ENCODE results near the gene CYP39A1. TPM values are rescaled to one million over a fixed set of nuclear protein-coding genes. Genes with fewer than 3 reads are reported as not detected.

CYP39A1 gene
- total and polyA plus RNA-seq, 2 donors (not counting 1 experiment from before 2014, with no cell fraction given) = not detected

- CTCF ChIA-PET = no interaction called here
- Histone ChIP-seq H3K9me3 (ENCODE audit: control extremely low read depth in 1 of 3, control insufficient read depth in 2 of 3, insufficient read depth in 1 of 3, low read length in 2 of 3) (peaks cover 0 to 17% (median 0%) of the 10 kb centered on the region in 3 donors), H2AFZ (ENCODE audit: insufficient read depth, low read depth, low read length, poor library complexity, severe bottlenecking) (no peak overlapping the region), H3K4me1 (ENCODE audit: control insufficient read depth in 2 of 2, insufficient read depth in 2 of 2, low read length in 2 of 2) (no peaks in the 10 kb centered on the region), H3K79me2 (ENCODE audit: control insufficient read depth, insufficient read depth, low read length) (no peaks in the 10 kb centered on the region), H3K27ac (ENCODE audit: low read length in 2 of 2) (no peak overlapping the region), H3K27me3 (replicated peaks in 1 of 4; ENCODE audit: control extremely low read depth in 1 of 4, control insufficient read depth in 3 of 4, insufficient read depth in 4 of 4, low read length in 3 of 4) (no peaks in the 10 kb centered on the region), H3K9ac (ENCODE audit: low read length) (no peak overlapping the region), H3K4me3 (ENCODE audit: control extremely low read depth in 1 of 5, extremely low read depth in 1 of 5, insufficient read depth in 1 of 5, low read depth in 2 of 5, low read length in 4 of 5) (no peak overlapping the region), H3K36me3 (replicated peaks in 1 of 2; ENCODE audit: control extremely low read depth in 1 of 2, control insufficient read depth in 1 of 2, extremely low read depth in 1 of 2, insufficient read depth in 2 of 2, low read length in 1 of 2) (no peaks in the 10 kb centered on the region), H4K20me1 (ENCODE audit: control insufficient read depth, insufficient read depth, low read length, poor library complexity, severe bottlenecking) (no peaks in the 10 kb centered on the region), H3K4me2 (replicated peaks; ENCODE audit: low read depth, low read length, poor library complexity, severe bottlenecking) (no peak overlapping the region)
- Mint-ChIP-seq H3K27ac (no peak overlapping the region), H3K9me3 (ENCODE audit: insufficient read depth) (no peaks in the 10 kb centered on the region), H3K4me3 (no peak overlapping the region), H3K4me1 (no peaks in the 10 kb centered on the region), H3K27me3 (peaks cover 4% of the 10 kb centered on the region)
- 95% methylated on average over 85 of the region's 85 CpGs for WGBS (ENCODE audit: insufficient coverage)
- POLR2A ChIA-PET = no interaction called here
- peak; percentile 9 for DNase-seq
- no peak for ATAC-seq (ENCODE audit: low read depth)
- intact Hi-C loops (cut with micrococcal nuclease) = no loop called here
- TF ChIP-seq, protein P1, sequence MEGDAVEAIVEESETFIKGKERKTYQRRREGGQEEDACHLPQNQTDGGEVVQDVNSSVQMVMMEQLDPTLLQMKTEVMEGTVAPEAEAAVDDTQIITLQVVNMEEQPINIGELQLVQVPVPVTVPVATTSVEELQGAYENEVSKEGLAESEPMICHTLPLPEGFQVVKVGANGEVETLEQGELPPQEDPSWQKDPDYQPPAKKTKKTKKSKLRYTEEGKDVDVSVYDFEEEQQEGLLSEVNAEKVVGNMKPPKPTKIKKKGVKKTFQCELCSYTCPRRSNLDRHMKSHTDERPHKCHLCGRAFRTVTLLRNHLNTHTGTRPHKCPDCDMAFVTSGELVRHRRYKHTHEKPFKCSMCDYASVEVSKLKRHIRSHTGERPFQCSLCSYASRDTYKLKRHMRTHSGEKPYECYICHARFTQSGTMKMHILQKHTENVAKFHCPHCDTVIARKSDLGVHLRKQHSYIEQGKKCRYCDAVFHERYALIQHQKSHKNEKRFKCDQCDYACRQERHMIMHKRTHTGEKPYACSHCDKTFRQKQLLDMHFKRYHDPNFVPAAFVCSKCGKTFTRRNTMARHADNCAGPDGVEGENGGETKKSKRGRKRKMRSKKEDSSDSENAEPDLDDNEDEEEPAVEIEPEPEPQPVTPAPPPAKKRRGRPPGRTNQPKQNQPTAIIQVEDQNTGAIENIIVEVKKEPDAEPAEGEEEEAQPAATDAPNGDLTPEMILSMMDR (IDR thresholded peaks at IDR 0.05) = no peak
- TF ChIP-seq EZH2 (IDR thresholded peaks at IDR 0.05; ENCODE audit: borderline replicate concordance, insufficient read depth, low read depth, low read length, poor library complexity, severe bottlenecking) = no peak
Measured at GRCh38 chr6:46688117-46688965, 35.7 kb upstream of the CYP39A1 start.

DNA sequence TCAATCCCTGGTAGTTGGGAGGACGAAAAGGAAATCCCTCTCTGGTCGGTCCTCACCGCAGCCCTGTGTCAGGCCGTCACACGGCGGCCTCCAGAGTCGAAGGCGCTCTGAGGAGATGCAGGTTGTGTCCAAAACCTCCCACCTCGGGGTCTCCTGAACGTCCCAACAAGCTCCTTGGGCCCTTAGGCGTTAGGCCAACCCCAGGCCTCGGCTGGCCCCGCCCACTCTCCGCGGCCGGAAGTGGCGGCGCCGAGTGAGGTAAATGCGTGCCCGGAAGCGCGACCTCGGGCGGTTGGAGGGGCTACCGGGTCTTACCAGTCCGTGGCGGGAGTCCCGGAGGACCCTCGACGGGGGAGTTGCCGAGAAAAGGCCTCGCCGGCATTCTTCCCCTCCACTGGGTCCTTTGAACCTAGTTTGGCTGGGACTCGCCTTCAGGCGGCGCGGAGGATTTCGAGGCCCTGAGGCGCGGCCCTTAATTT, 35.0 kb upstream of the CYP39A1 start, which contains the start of gene TDRD6:
Gene TDRD6, plus strand, starts transcription at position 267 of the 479 bp plus-strand sequence. CDS start 244 bp downstream, outside the sequence.
- no peak within 1 kb of the TSS for H3K4me3 ChIP-seq (ENCODE audit: control extremely low read depth in 1 of 5, extremely low read depth in 1 of 5, insufficient read depth in 1 of 5, low read depth in 2 of 5, low read length in 4 of 5)
- ATAC-seq (ENCODE audit: low read depth) = no peak
- H3K9ac ChIP-seq (ENCODE audit: low read length) = no peak within 1 kb of the TSS
- H3K4me1 ChIP-seq (ENCODE audit: control insufficient read depth in 2 of 2, insufficient read depth in 2 of 2, low read length in 2 of 2) = no peaks in the 10 kb centered on the region
- peaks cover 4% of the 10 kb centered on the region for H3K27me3 Mint-ChIP-seq
- intact Hi-C loops (cut with micrococcal nuclease) = no loop called here
- no peaks in the 10 kb centered on the region for H4K20me1 ChIP-seq (ENCODE audit: control insufficient read depth, insufficient read depth, low read length, poor library complexity, severe bottlenecking)
- no peak within 1 kb of the TSS for H3K27ac Mint-ChIP-seq
- WGBS (ENCODE audit: insufficient coverage) = 95% methylated on average over 41 of the region's 41 CpGs
- peak; percentile 2 for DNase-seq
- ChIA-PET POLR2A (no interaction called here), CTCF (no interaction called here)
- no peak within 1 kb of the TSS for H3K27ac ChIP-seq (ENCODE audit: low read length in 2 of 2)
- H2AFZ ChIP-seq (ENCODE audit: insufficient read depth, low read depth, low read length, poor library complexity, severe bottlenecking) = no peak within 1 kb of the TSS
- TF ChIP-seq, protein P1 (IDR thresholded peaks at IDR 0.05) = no peak
- no peak within 1 kb of the TSS for H3K4me2 ChIP-seq (replicated peaks; ENCODE audit: low read depth, low read length, poor library complexity, severe bottlenecking)
- no peaks in the 10 kb centered on the region for H3K27me3 ChIP-seq (replicated peaks in 1 of 4; ENCODE audit: control extremely low read depth in 1 of 4, control insufficient read depth in 3 of 4, insufficient read depth in 4 of 4, low read length in 3 of 4)
- no peaks in the 10 kb centered on the region for H3K9me3 Mint-ChIP-seq (ENCODE audit: insufficient read depth)
- H3K9me3 ChIP-seq (ENCODE audit: control extremely low read depth in 1 of 3, control insufficient read depth in 2 of 3, insufficient read depth in 1 of 3, low read length in 2 of 3) = peaks cover 0 to 17% (median 0%) of the 10 kb centered on the region in 3 donors
- no peaks in the 10 kb centered on the region for H3K4me1 Mint-ChIP-seq
- no peaks in the 10 kb centered on the region for H3K36me3 ChIP-seq (replicated peaks in 1 of 2; ENCODE audit: control extremely low read depth in 1 of 2, control insufficient read depth in 1 of 2, extremely low read depth in 1 of 2, insufficient read depth in 2 of 2, low read length in 1 of 2)
- H3K79me2 ChIP-seq (ENCODE audit: control insufficient read depth, insufficient read depth, low read length) = no peaks in the 10 kb centered on the region
- no peak within 1 kb of the TSS for H3K4me3 Mint-ChIP-seq
